ENCODE results near the gene RAB11FIP5.

GRCh38 chr2:73142937-73143336, 30.2 kb upstream of the RAB11FIP5 start:
- TF ChIP-seq CTCF (IDR thresholded peaks at IDR 0.05) (no peak), POLR2A (IDR thresholded peaks at IDR 0.05) (no peak), POLR2AphosphoS5 (IDR thresholded peaks at IDR 0.05; ENCODE audit: insufficient read depth in 1 of 2, low read depth in 1 of 2) (no peak)
